Progenitor cell of endocrine pancreas (in vitro differentiated cells): ENCODE measurements around the gene ITIH3. TPM values are rescaled to one million over a fixed set of nuclear protein-coding genes. Genes with fewer than 3 reads are reported as not detected.

Experiments used
- DNase-seq: peaks from one replicate; pipeline ENCODE4 v3.0.0; 2021; ENCODE audit warnings: low spot score; ENCODE audit not compliant: unreplicated experiment
- H3K27ac Mint-ChIP-seq: 2 replicates; pipeline ENCODE4 v1.8.0; 2021; ENCODE audit warnings: mild to moderate bottlenecking, moderate library complexity, mixed read lengths
- H3K27me3 Mint-ChIP-seq: 2 replicates; pipeline ENCODE4 v1.8.0; 2021; ENCODE audit warnings: mixed read lengths
- H3K36me3 Mint-ChIP-seq: 2 replicates; pipeline ENCODE4 v1.8.0; 2022; ENCODE audit warnings: mixed read lengths; ENCODE audit not compliant: insufficient read depth
- H3K4me1 Mint-ChIP-seq: 2 replicates; pipeline ENCODE4 v1.8.0; 2021; ENCODE audit warnings: low read depth, mixed read lengths
- H3K4me3 Mint-ChIP-seq: 2 replicates; pipeline ENCODE4 v1.8.0; 2021; ENCODE audit warnings: low read depth, mild to moderate bottlenecking, moderate library complexity, mixed read lengths
- H3K9me3 Mint-ChIP-seq: 2 replicates; pipeline ENCODE4 v1.8.0; 2021; ENCODE audit warnings: low read depth, mixed read lengths
- CTCF ChIP-seq: fragments of 200-600 bp; sonication (generic); IDR thresholded peaks from one replicate; pipeline ENCODE4 v1.5.0; 2021; ENCODE audit warnings: antibody characterized with exemption, mild to moderate bottlenecking; ENCODE audit not compliant: unreplicated experiment
- total RNA-seq: library from RNA; stranded (reverse); gene quantifications from 2 replicates; pipeline ENCODE4 v1.2.1, GENCODE V29; 2021

ITIH3 gene
- total RNA-seq, 1 donor from 2014 or later, result 1.2 TPM

- Mint-ChIP-seq H3K9me3 (no peaks in the 10 kb centered on the region), H3K4me3 (no peak overlapping the region), H3K36me3 (no peaks in the 10 kb centered on the region), H3K27ac (no peak overlapping the region), H3K27me3 (no peaks in the 10 kb centered on the region), H3K4me1 (peaks cover 7% of the 10 kb centered on the region)
- no peak for DNase-seq
- no peak for TF ChIP-seq CTCF
Measured at GRCh38 chr3:52793702-52794611, 639 bp upstream of the ITIH3 start.

- Mint-ChIP-seq H3K36me3 (no peaks in the 10 kb centered on the region), H3K27ac (no peak overlapping the region)
- TF ChIP-seq CTCF, result no peak
Measured at GRCh38 chr3:52795298-52795900, 803 bp downstream of the ITIH3 start.

DNA sequence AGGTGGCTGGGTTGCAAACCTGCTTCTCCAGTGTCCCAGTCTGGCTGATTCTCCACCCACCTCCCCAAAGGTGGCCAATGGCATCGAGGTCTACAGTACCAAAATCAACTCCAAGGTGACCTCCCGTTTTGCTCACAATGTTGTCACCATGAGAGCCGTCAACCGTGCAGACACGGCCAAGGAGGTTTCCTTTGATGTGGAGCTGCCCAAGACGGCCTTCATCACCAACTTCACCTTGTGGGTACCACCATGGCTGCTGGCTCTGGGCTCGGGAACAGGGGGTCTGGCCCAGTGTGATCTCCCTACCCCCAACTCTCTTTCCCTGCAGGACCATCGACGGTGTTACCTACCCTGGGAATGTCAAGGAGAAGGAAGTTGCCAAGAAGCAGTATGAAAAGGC, 1.8 kb downstream of the ITIH3 start:
- no peak overlapping the region for H3K4me3 Mint-ChIP-seq
- peaks cover 7% of the 10 kb centered on the region for H3K4me1 Mint-ChIP-seq
- H3K9me3 Mint-ChIP-seq, result no peaks in the 10 kb centered on the region

More at GRCh38 chr3:52795298-52795900, 803 bp downstream of the ITIH3 start:
- H3K4me3 Mint-ChIP-seq, result no peak overlapping the region
- H3K4me1 Mint-ChIP-seq, result peaks cover 7% of the 10 kb centered on the region
- no peak for DNase-seq
- no peaks in the 10 kb centered on the region for H3K9me3 Mint-ChIP-seq
- no peaks in the 10 kb centered on the region for H3K27me3 Mint-ChIP-seq

DNA sequence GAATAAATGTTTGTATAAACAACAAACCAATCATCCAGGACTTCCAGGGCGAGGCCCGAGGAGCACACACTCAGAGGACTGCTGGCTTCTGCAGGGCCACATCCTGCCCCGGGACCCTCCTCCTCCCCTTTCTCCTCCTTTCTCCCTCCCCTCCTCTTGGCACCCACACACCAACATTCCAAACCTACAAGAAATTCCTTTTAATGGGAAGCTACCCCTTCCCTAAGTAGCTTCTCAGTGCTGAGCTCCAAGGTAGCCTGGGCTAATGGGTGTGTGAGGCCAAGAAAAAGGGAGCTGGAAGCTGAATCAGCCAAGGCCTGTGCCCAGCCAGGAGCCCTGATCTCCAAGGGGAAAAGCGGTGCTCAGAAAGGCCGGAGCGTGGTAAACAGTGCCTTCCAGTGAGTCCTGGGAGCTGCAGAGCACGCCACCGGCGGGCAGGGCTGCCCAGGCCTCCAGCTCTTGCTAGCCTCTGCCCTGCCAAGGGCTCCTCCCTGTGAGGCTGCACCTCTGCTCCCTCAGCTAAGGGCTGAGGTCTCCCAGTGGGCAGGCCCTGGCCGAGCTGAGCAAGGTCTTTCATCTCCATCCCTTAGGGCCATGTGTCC, 3.9 kb downstream of the ITIH3 start:
- Mint-ChIP-seq H3K36me3 (no peaks in the 10 kb centered on the region), H3K9me3 (no peaks in the 10 kb centered on the region), H3K27me3 (no peaks in the 10 kb centered on the region), H3K4me3 (no peak overlapping the region), H3K27ac (no peak overlapping the region), H3K4me1 (peaks cover 3% of the 10 kb centered on the region)
- no peak for TF ChIP-seq CTCF
- DNase-seq, result no peak

More for the DNA sequence above, 1.8 kb downstream of the ITIH3 start:
- no peak for TF ChIP-seq CTCF
- Mint-ChIP-seq H3K27ac (no peak overlapping the region), H3K27me3 (no peaks in the 10 kb centered on the region), H3K36me3 (no peaks in the 10 kb centered on the region)
- no peak for DNase-seq

DNA sequence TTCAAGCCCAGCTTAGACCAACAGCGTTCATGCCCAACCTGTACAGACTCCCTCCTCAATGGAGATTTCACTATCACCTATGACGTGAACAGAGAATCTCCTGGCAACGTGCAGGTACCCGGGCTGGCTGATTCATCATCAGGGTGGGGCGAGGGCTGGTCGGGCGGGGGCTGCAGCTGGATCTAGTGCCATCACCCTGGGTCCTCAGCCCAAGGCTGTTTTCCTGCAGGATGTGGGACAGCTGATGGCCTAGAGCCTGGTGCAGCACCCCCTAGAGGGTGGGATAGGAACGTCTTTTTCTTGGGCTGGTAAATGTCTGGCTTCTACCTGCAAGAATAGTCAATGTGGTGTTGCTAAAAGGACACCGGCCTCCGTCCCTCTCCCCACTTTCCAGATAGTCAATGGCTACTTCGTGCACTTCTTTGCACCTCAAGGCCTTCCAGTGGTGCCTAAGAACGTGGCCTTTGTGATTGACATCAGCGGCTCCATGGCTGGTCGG, 4.4 kb downstream of the ITIH3 start:
- DNase-seq, result no peak
- peak; percentile 53 for TF ChIP-seq CTCF
- Mint-ChIP-seq H3K9me3 (no peaks in the 10 kb centered on the region), H3K27me3 (no peaks in the 10 kb centered on the region), H3K4me1 (peaks cover 3% of the 10 kb centered on the region), H3K36me3 (no peaks in the 10 kb centered on the region), H3K4me3 (no peak overlapping the region), H3K27ac (no peak overlapping the region)
